ENCODE measurements around the gene SPATA16.
"Not testable (repeated sequence)": the region's sequence is repeated elsewhere in the genome, so short reads cannot be mapped to it uniquely, and the experiment has no call there.

The SPATA16 gene

DNA sequence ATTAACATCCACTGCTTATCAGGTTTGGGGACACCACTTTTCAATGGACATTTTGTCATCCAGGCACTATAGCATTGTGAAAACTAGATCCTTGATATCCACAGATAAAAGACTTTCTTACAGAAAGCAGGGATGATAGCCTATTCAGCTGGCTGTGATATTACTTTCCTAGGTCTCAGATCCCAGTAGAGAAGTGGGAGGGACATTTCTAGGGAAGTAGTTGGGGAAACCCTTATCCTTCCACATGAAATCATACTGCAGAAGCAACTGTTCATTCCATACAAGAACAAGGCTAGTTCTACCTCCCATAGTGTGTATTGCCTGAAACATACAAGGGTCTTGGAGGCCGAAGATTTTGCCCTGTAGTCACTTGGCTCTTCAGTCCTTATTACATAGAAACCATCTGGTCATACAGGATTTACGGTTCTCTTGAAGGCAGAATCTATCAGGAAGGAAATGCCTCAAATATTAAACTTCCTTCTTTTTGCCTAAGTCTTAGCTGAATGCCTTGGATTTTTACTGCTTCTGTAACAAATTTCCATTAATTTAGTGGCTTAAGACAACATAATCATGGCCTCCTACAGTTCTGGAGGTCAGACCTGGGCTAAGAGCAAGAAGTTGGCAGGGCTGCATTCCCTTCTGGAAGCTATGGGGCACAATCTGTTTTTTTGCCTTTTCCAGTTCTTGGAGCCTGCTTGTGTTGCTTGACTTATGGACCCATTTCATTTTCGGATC, 271.1 kb downstream of the SPATA16 start:
- no peak for DNase-seq

DNA sequence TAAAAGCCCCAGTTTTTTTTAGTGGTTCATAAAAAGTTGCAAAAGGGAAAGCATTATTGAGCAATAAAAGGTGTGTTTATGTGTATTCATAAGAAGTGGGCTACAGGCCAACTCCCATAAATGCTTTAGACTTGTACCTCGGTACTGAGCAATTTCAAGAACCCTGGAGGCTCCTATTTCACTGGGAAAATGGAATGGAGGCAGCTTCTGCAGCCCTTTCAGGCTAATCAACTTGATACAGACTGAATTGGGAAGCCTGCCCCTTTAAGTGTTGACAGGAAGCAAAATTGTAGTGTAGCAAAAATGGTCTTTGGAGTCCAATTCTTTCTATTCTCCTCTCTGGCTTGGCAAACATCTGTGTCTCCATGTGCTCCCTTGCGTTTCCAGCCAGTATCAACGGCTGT, 271.7 kb downstream of the SPATA16 start:
- DNase-seq: no peak

DNA sequence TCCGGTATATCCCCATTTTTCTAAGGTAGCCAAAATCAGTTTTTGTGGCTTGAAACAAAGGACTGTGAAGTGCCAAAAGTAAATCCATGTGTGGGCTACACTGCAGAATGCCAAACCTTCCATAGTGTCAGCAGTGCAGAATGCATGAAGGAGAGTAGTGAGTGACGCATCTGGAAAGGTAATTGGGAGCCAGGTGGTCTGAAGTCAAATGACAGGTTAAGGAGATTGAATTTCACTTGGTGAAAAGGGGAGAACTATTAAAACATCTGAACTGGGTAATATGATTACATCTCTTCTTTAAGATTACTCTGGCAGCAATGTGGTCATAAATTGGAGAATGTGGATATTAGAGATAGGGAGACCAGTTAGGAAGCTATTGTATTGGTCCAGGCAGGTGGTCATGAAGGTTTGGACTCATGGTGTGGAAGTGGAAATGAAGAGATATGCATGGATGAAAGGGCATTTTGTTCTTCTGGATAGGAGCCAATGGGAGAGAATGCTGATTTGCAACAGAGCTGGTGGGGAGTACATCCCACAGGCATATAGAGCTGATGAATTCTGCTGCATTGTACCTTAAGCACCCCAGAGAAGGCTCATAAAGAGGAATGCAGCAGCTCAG, 272.3 kb downstream of the SPATA16 start:
- no peak for DNase-seq

DNA sequence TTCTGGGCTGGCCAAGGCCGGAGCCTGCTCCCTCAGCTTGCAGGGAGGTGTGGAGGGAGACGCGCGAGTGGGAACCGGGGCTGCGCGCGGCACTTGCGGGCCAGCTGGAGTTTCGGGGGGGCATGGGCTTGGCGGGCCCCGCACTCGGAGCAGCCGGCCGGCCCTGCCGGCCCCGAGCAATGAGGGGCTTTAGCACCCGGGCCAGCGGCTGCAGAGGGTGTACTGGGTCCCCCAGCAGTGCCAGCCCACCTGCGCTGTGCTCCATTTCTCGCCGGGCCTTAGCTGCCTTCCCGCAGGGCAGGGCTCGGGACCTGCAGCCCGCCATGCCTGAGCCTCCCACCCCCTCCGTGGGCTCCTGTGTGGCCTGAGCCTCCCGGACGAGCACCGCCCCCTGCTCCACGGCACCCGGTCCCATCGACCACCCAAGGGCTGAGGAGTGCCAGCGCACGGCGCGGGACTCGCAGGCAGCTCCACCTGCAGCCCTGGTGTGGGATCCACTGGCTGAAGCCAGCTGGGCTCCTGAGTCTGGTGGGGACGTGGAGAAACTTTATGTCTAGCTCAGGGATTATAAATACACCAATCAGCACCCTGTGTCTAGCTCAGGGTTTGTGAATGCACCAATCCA, 274.2 kb downstream of the SPATA16 start:
- not testable (repeated sequence) for DNase-seq

DNA sequence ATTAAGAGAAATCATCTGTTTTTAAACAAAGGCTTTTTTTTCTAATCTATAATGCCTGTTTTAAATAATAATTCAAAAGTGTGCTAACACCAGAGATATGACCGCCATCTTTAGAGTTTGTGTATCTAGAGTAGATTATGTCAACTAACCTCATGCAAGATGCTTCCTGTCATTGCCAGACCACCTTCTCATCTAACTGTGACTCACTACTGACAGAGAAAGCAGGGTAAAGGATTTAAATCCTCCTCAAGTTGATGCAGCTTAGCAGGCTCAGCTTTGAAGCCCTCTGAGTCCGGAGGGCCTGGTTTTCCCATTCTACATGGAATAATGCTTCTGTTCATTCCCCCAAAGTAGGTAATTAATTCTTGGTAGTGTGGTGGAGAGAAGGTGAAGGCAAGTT, 282.0 kb downstream of the SPATA16 start:
- DNase-seq: no peak

DNA sequence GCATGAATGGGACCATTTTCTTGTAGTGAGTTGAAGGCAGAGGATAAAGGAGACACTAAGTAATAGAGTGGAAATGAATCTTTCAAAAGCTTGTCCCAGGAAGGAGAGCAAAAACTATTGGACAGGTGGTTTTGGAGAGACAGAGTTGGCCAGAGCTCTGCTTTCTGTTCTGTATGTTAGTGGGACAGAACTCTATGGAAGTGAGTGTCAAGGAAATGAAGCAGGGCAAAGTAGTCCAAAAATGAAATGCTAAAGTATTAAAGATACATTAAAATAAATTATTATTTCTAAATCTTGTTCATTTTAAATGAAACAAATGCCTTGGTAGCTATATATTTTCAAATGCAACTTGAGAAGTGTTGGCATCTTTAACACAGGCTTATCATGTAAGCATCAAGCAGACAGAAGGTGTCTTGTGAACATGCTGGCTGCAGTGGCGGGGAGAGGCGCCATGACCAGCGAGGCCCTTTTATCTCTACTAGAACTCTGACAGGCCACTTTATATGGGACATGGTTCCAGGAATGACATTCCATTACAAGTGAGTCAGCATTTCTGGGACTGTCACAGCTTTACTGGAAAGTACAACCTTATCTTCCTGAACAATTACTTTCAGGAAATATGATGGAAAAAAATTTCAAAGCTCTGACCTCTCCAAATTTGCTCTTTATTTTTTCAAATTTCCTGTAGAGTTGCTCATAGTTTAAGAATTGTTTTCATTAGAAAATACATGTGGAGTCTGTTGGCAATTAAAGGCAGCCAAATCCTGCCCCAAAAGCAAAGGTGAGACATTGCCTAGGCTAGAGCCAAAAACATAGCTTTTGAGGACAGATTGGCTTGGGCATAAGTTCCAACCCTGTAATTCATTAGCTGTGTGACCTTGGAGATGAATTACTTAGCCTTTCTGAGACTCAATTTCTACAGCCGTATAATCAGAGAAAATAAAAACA, 284.0 kb downstream of the SPATA16 start:
- DNase-seq: no peak

DNA sequence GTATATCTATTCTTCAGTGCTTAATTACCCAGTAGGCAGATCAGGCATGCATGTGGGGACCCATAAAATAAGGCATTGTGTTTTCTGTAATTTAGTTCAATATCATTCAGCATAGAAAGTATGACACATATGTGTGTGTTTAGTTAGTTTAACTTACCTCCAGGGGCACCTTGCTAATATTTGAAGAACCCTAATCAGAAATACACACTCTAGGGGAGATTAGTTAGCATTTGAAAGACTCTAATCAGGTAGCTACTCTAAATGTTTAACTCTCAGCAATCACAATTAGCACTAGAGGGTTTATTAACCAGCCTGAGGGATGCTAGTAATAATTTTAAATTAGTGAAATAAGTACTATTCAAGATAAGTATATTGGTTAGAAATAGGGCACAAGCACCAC, 286.0 kb downstream of the SPATA16 start:
- no peak for DNase-seq

DNA sequence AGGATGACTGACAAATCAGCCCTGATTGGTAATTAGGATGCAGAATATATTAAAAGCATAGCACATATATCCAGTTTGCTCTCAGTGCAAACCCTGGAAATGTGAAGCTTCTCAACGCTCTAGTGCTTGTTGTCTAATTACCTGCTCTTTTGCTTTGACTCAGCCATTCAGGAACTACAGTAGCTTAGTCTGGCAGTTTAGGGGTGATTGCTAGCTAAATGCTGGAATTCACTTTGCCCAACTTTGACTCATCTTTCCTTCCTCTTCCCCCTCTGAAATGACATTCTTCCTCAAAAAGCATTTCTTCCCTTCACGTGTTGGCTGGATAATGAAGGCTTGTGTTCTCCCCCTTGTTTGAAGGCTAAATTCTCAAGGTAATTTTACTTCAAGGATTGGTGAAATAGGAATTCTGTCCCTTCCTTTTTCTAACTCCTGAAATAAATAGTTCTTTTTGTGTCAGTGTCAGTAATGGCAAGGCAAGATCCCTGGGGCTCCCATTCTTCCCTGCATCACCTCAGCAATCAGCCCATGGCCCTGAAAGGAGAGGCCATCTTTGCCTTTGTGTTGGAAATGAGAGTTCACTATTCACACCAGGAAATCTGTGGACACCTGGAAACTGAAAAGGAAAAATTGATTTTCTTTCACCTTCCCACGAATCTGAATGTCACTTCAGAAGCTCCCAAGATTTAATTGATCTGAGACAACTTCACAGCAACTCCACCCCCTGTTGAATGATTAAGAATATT, 286.9 kb downstream of the SPATA16 start:
- no peak for DNase-seq

DNA sequence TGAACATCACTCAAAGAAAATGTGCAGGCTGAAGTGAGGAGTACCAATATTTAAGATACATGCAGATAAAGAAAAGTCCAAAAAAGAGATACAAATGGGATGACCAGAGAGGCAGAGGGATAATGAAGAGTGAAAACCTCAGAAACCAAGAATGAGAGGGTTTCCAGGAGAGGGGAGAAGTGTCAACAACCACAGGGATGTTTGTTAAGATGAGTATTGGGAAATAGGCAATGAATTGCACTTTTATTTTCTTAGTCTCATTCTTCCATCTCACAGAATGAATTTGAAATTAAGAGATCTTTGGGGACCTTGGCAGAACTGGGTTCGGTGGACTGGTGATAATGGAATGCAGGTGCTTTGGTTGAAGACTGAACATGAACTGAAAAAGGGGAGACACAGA, 288.0 kb downstream of the SPATA16 start:
- no peak for DNase-seq

DNA sequence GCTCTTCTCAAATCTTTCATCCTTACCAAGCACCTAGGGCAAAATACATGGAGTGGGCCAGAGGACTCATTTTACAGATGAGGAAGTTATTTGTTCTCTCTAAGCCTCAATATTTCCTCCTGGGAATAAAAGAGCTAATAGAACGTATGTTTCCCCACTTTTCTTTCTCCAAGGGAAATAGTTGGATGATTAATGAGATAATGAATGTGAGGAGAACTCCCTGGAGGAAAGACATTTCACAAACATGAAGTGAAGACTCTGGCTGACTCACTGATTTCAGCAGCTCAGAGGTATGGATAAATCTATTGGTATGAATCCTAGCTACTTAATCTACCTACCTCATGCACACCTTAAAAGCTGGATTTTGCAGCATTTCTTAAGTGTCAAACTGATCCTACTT, 292.1 kb downstream of the SPATA16 start:
- no peak for DNase-seq

DNA sequence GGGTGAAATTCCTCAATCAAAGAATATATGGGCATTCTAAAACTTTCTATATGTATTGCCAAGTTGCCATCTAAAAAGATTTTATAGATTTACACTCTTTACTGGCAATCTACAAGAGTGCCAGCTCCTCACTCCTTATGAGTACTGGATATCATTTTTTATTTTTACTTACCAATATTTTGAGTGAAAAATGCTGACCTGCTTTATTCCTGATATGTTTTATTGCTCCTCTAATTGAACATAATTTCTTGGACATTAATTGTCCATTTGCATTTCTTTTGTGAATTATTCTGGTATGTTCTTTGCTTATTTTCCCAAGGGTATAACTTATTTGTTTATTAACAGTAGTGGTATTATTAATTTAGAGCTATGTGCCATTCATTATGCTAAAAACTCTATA, 293.7 kb downstream of the SPATA16 start:
- no peak for DNase-seq

DNA sequence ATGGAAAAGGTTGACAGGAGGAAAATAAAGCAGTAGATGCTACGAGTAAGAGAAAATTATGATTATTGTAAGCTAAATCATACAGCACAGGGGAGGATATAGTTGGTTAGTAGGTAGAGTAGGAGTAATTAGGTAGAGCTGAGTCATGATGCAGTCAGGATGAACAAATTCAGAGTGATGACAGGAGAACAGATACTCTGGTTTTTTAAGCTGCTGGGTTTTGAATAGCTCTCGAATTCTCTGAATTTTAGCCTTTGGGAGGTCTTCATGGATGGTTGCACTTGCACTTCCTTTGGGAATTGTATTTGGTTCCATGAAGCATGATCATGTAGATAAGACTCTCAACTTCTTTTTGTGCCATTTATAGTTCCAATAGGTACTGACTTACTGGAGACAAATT, 294.3 kb downstream of the SPATA16 start:
- no peak for DNase-seq

DNA sequence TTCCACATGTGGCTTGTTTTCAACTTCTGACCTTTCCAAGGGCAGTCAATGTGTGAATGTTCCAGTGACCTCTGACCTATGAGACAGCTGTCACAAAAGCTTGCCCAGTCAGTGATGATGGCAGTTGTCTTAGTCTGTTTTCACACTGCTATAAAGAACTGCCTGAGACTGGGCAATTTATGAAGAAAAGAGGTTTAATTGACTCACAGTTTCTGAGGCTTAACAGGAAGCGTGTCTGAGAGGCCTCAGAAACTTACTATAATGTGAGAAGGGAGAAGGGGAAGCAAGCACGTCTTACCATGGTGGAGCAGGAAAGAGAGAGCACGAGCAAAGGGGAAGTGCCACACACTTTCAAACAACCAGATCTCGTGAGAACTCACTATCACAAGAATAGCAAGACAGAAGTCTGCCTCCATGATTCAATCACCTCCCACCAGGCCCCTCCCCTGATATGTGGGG, 294.9 kb downstream of the SPATA16 start:
- DNase-seq: no peak

DNA sequence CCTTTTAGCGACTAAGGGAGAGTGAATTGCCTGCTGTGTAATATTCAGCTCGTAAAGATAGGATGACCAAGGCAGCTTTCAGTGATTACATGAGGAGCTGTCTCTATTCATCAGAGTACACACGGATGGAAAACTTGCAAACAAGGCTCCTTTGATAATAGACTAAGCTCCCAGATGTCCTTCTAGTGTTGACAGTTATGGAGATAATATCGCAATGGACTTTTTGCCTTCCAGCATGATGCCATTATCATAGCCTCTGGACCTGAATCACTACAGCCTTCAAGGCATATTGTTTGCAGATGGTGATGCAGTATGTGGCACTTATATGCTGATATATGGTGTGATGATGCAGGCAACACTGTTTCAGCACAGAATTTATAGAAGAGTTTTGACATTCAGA, 296.6 kb downstream of the SPATA16 start:
- DNase-seq: no peak

DNA sequence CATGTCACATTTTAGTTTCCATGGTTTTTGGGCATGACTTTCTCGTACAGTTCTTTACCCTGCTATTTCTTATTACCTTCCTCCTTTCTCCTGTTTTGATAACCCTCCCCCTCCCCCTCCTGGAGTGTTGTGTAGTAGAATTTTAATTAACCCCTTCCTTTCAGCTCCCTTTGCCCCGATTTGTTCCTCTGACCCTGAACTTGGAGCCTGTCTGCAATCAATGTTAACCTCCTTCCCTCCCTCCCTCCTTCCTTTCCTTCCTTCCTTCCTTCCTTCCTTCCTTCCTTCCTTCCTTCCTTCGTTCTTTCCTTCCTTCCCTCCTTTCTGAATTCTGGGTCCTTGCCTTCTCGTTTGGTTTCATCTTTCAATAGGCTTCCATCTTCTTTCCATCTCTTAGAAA, 300.1 kb downstream of the SPATA16 start:
- DNase-seq: no peak

DNA sequence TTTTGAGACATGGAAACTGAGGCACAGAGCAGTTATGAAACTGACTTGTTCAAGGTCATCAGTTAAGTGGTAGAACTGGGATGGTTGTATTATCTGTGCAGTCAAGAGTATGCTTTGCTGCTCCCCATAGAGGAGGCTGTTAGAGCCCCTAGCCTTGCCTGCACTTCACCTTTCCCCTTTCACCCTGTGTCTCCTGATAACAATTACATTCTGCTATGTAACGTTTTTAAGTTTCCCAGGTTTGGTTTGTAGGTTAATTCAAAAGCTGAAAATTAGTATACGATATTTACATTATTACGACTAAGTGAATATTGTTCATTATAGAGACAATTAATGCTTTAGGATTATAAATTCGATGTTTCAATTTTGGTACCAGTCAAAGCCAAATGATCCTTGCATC, 300.6 kb downstream of the SPATA16 start:
- no peak for DNase-seq

DNA sequence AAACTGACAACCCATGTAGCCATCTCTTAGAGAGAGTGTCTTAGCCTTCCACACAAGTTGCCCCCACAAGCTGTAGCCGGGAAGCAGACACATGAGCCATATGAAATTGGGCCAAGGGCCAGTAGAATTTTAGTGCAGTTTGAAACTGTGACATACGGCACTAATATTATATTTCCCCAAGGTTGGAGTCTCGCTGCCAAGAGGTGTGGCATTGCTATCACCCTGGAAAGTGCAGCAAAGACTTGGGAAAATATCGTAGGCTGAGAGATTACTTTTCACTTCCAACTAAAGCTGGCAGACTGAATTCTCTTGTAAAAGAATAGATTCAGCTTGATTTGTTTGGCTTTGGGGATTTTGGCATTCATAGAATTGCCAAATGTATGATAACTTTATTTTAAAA, 301.4 kb downstream of the SPATA16 start:
- DNase-seq: no peak
